Right cardiac atrium (tissue), 5 donors: ENCODE results near the gene CCM2. TPM values are rescaled to one million over a fixed set of nuclear protein-coding genes. Genes with fewer than 3 reads are reported as not detected.
"Not testable (repeated sequence)": the region's sequence is repeated elsewhere in the genome, so short reads cannot be mapped to it uniquely, and the experiment has no call there.

Experiments
- ATAC-seq, 2 donors: fragments of 200-7000 bp; cut with Tn5 transposase; one replicate each; pipeline versions ENCODE4 v1.8.0 to v1.9.1; 2020; ENCODE audit warnings: moderate library complexity in 2 of 2, mild to moderate bottlenecking in 1 of 2
- DNase-seq, 3 donors: peaks; one replicate each; pipeline ENCODE4 v3.0.0-alpha.2; 2020
- H3K27ac ChIP-seq: one replicate; pipeline ENCODE4 v1.5.1; 2013; ENCODE audit warnings: mild to moderate bottlenecking, low read length, control low read depth, moderate library complexity
- H3K27me3 ChIP-seq: one replicate; pipeline ENCODE4 v1.6.1; 2013; ENCODE audit not compliant: control insufficient read depth, insufficient read depth
- H3K4me1 ChIP-seq: one replicate; pipeline ENCODE4 v1.6.1; 2013; ENCODE audit warnings: low read length; ENCODE audit not compliant: control insufficient read depth, insufficient read depth
- H3K4me3 ChIP-seq: one replicate; pipeline ENCODE4 v1.5.1; 2013; ENCODE audit warnings: low read length, control low read depth
- H3K9me3 ChIP-seq: one replicate; pipeline ENCODE4 v1.6.1; 2013; ENCODE audit warnings: low read length; ENCODE audit not compliant: control insufficient read depth
- WGBS: extraction: QIAGEN DNeasy Blood & Tissue Kit; methylation state at CpG from one replicate; pipeline ENCODE4 v1.1.7; 2013; 5-methylcytosine and 5-hydroxymethylcytosine counted together
- intact Hi-C, 4 donors: fragments of 100-400 bp; cut with DNase I; formaldehyde crosslinking; loops; one replicate each; pipeline versions ENCODE4 v1.11.0 to v1.14.0; 2022 to 2023
- polyA plus RNA-seq: library from polyadenylated mRNA; stranded (reverse); fragments of 200-250 nt; gene quantifications from one replicate; pipeline ENCODE4 v1.2.3, GENCODE V29; 2013
- total RNA-seq, 4 donors: library from RNA; stranded (reverse); fragmentation: NEBNext Ultra II Directional; extraction: Animal tissue kit (Norgen Biotek cat#: 25700); gene quantifications; one replicate each; pipeline ENCODE4 v1.2.1, GENCODE V29; 2021
- donor health status: healthy with polysubstance abuse.
- donor health status: DM: no; HTN: yes; CAD: no.
- donor health status: DM: no; HTN: no; CAD: no.
- donor health status: DM: no; HTN: yes; CAD: no; lungs with severe emphysema.
- donor health status: DM: yes; HTN: yes; CAD: no.

Gene CCM2
- total and polyA plus RNA-seq, 5 donors: 26.4 to 37.0 (median 32.8) TPM

DNA sequence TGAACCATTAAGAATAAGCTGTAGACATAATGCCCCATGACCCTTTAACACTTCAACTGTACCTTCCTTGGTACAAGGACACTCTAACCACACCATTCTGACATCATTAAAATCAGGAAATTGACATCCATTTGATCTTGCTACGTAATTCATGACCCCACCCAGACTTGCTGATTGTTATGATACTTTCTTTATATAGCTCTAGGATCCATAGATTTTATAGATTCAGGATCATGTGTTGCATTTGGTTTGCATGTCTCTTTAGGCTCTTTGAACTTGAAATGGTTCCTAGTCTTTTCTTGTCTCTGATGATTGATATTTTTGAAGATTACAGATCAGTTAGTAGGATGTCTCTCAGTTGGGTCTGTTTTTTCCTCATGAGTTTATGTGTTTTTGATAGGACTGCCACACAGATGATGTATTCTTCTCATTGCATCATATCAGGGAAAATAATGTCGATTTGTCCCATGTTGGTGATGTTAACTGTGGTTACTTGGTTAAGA, 13.5 kb downstream of the CCM2 start:
- intact Hi-C loops: no loop called here
- 80% methylated on average over 2 of the region's 2 CpGs for WGBS
- H3K27me3 ChIP-seq: no peaks in the 10 kb centered on the region
- no peak overlapping the region for H3K27ac ChIP-seq
- peaks cover 2% of the 10 kb centered on the region for H3K4me1 ChIP-seq
- ATAC-seq: no peak
- no peak overlapping the region for H3K4me3 ChIP-seq
- DNase-seq: no peak
- no peaks in the 10 kb centered on the region for H3K9me3 ChIP-seq

DNA sequence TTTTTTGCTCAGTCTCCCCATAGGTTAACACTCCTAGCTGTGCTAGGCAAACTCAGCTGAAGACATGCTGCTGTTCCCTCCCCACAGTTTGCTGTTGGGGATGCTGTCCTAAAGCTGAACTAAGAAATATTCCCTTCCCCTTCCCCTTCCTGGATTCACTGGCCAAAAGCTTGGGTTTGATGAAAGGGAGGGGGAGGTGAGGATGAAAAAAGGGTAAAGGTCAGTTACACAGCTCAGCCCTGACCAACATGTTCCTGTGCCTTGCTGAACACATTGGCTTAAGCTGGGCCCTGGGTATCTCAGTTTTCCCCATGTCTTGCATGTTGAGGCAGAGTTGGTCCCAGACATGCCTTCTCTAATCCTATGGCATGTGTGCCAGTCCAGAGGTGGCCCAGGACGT, 15.3 kb downstream of the CCM2 start:
- ATAC-seq: peak; percentile 34 to 41
- Histone ChIP-seq H3K9me3 (no peaks in the 10 kb centered on the region), H3K27ac (no peak overlapping the region), H3K4me1 (peaks cover 2% of the 10 kb centered on the region), H3K4me3 (no peak overlapping the region), H3K27me3 (no peaks in the 10 kb centered on the region)
- WGBS: 83% methylated on average over 1 of the region's 1 CpG
- DNase-seq: no peak
- intact Hi-C loops: no loop called here

GRCh38 chr7:45017253-45017652, 17.3 kb downstream of the CCM2 start:
- ATAC-seq: no peak
- WGBS: 63% methylated on average over 3 of the region's 3 CpGs
- intact Hi-C loops: no loop called here

DNA sequence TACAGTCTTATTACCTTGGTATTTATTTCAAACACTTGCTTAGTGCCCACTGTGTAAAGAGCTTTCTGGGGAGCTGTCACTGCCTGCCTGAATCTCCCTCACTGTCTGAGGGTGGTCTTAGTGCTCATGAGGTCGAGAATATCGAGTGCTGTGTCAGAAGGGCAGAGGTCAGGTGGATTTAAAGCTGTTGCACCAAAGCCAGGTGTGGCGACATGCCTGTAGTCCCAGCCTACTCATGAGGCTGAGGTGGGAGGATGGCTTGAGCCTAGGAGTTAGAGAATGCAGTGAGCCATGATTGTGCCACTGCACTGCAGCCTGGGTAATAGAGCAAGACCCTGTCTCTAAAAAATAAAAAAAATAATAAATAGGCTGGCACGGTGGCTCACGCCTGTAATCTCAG, 20.9 kb downstream of the CCM2 start:
- ATAC-seq (no peak), DNase-seq (no peak)
- Histone ChIP-seq H3K9me3 (no peaks in the 10 kb centered on the region), H3K4me3 (no peak overlapping the region), H3K4me1 (no peaks in the 10 kb centered on the region), H3K27me3 (no peaks in the 10 kb centered on the region), H3K27ac (no peak overlapping the region)
- 83% methylated on average over 5 of the region's 5 CpGs for WGBS
- intact Hi-C loops: no loop called here

More at GRCh38 chr7:45017253-45017652, 17.3 kb downstream of the CCM2 start:
- H3K4me1 ChIP-seq: peaks cover 2% of the 10 kb centered on the region
- no peak overlapping the region for H3K27ac ChIP-seq
- no peaks in the 10 kb centered on the region for H3K9me3 ChIP-seq
- no peak for DNase-seq
- H3K4me3 ChIP-seq: no peak overlapping the region
- H3K27me3 ChIP-seq: no peaks in the 10 kb centered on the region

DNA sequence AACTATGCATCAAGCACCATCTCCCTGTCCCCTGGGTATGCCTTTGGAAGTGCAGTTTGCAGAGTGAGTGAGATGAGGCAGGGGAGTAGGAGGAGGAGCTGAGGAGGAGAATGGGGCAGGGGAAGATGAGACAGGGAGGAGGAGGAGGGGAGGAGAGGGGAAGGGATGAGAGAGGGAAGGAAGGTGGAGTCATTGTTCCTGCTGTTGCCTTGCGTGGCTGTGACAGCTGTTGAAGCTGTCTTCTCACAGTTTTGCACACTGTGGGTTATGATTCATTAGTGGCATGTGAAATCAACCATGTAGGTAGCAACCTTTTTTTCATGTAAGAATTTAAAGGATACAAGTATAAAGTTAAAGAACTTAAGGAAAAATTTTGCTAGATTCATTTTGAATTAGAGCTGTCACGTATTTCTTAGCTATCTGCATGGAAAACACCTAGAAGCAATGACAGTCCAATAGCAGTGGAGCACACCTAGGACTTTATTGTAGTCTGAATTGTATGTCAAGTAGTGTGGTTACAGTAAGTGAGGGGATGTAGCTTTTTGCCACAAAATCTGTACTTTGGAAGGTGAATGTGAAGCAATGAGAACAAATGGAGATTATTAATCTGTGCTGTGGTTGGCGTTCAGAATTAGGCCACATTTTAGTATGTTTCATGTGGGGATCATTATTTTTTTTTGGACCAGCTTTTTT, 21.7 kb downstream of the CCM2 start:
- intact Hi-C loops: no loop called here
- Histone ChIP-seq H3K4me3 (no peak overlapping the region), H3K4me1 (no peaks in the 10 kb centered on the region), H3K9me3 (no peaks in the 10 kb centered on the region), H3K27me3 (no peaks in the 10 kb centered on the region), H3K27ac (no peak overlapping the region)
- 85% methylated on average over 3 of the region's 3 CpGs for WGBS
- no peak for DNase-seq
- no peak for ATAC-seq

DNA sequence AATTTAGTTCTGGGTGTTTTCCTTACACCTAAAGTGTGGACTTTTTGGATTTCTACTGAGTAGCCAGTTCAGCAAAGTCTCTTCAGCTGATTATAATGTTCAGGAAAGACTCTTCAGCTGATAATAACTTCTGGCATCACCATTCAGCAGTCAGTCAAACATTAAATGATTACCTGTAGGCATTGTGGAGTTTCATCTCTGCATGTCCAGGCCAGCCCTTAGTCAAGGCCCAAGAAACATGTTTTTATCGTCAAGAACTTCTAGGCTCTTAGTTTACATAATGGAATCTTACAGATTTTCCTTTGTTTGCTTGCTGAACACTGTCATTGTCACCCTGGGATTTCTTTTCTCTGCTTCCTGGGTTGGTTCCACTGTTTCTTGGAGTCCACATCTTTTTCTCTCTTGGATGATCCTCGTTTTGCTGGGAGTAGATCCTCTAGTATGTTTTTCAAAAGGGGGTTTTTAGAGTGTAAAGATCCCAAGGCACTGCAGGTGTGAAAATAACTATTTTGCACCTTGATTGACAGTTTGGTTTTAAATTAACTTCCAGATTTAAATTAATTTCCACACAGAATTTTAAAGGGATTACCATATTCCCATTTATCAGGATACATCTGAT, 24.2 kb downstream of the CCM2 start:
- H3K27ac ChIP-seq: no peak overlapping the region
- ATAC-seq: no peak
- no peaks in the 10 kb centered on the region for H3K9me3 ChIP-seq
- 98% methylated on average over 2 of the region's 2 CpGs for WGBS
- intact Hi-C loops: no loop called here
- H3K4me1 ChIP-seq: no peaks in the 10 kb centered on the region
- DNase-seq: no peak
- H3K27me3 ChIP-seq: no peaks in the 10 kb centered on the region
- H3K4me3 ChIP-seq: no peak overlapping the region

DNA sequence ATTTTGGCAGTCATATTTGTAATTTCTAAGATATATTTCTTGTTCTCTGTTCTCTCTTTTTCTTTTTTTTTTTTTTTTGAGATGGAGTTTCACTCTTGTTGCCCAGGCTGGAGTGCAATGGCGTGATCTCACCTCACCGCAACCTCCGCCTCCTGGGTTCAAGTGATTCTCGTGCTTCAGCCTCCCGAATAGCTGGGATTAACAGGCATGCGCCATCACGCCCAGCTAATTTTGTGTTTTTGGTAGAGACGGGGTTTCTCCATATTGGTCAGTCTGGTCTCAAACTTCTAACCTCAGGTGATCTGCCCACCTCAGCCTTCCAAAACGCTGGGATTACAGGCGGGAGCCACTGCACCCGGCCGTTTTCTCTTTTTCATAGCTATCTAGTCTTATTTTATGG, 25.5 kb downstream of the CCM2 start:
- H3K4me3 ChIP-seq, ATAC-seq, intact Hi-C loops, DNase-seq, H3K9me3 ChIP-seq, H3K4me1 ChIP-seq, H3K27ac ChIP-seq, H3K27me3 ChIP-seq: not testable (repeated sequence)
- 96% methylated on average over 12 of the region's 12 CpGs for WGBS

DNA sequence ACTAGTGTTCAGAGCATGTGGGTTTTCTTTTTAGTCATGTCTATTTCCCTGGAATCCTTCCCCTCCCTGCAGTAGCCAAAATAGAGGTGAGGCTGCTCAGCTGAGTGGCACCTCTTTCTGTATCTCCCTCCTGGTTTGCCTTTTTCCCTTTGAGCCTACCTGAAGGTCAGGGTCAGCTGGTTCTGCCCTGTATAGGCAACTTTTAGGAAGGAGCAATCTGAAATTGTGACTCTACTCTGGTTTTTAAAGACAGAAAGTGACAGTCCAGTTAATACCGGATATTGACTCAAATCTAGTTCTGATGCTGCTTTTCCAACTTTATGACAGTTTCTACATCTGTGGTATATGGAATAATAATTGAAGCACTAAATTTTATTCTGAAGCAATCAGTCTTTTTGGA, 26.0 kb downstream of the CCM2 start:
- DNase-seq: no peak
- no peak overlapping the region for H3K27ac ChIP-seq
- intact Hi-C loops: no loop called here
- H3K27me3 ChIP-seq: no peaks in the 10 kb centered on the region
- H3K9me3 ChIP-seq: no peaks in the 10 kb centered on the region
- no peak for ATAC-seq
- 93% methylated on average over 1 of the region's 1 CpG for whole genome bisulfite sequencing
- no peak overlapping the region for H3K4me3 ChIP-seq
- no peaks in the 10 kb centered on the region for H3K4me1 ChIP-seq

DNA sequence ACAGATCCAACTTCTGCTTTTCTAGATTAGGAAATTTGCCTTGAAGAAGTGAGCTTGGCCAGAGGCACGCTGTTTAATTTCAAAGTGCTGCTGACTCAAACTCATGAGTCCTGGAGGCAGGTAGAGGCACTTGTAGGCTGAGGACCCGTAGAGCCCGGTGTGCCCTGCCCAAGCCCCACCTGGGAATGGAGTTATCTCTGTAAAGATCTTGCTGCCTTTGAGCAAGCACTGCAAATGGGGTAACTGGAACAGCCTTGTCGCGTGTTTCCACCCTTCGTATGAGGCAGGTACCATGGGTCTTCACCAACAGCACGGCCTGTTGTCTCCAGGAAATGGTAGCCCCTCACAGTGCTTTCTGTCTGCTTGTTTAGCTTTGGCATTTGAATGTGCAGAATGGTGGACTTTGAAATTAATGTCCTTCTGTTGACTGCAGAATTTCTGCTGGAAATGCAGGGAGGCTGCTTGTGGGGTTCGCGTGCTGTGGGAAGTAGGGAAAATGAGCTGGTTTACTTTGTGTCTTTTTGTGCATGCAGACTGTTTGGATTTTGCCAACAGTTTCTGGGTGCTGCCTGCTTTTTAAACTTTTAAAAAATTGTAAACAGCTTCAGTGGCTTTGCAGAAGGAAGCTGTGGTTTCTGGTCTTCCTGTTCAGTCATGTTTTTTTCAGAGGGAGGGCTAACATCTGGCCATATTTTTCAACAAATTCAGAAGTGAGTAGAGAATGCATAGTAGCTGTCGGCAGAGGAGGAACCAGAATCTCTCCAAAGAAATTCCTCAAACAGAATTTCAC, 27.2 kb downstream of the CCM2 start:
- Histone ChIP-seq H3K27me3 (no peaks in the 10 kb centered on the region), H3K4me3 (no peak overlapping the region), H3K9me3 (no peaks in the 10 kb centered on the region), H3K27ac (no peak overlapping the region), H3K4me1 (no peaks in the 10 kb centered on the region)
- ATAC-seq (peak; percentile 19 to 34), DNase-seq (no peak)
- WGBS: 84% methylated on average over 10 of the region's 10 CpGs
- intact Hi-C loops: no loop called here

- Histone ChIP-seq H3K4me3 (no peak overlapping the region), H3K27ac (no peak overlapping the region), H3K27me3 (no peaks in the 10 kb centered on the region), H3K4me1 (no peaks in the 10 kb centered on the region), H3K9me3 (no peaks in the 10 kb centered on the region)
- WGBS: 84% methylated on average over 4 of the region's 4 CpGs
- intact Hi-C loops: no loop called here
- ATAC-seq (peak; percentile 34 to 36), DNase-seq (no peak)
Observed at GRCh38 chr7:45027774-45028114, 27.7 kb downstream of the CCM2 start.
